Measurements from ENCODE around the gene PLA2G2C.
A peak's percentile ranks its signal among the peaks of the same experiment; 100 is the strongest.
"Not testable (repeated sequence)": the region's sequence is repeated elsewhere in the genome, so short reads cannot be mapped to it uniquely, and the experiment has no call there.

Gene PLA2G2C, protein sequence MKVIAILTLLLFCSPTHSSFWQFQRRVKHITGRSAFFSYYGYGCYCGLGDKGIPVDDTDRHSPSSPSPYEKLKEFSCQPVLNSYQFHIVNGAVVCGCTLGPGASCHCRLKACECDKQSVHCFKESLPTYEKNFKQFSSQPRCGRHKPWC

GRCh38 chr1:20185834-20186782 is at the start of gene PLA2G2C, which contains the start of gene UBXN10:
Gene PLA2G2C, minus strand, starts transcription at chr1:20186518. Its CDS starts 9,155 bp downstream, at chr1:20177363.
Gene UBXN10, plus strand, starts transcription at chr1:20186096. Its CDS starts 4,466 bp downstream, at chr1:20190562.
- DNase-seq (ENCODE audit: low spot score): no peak

GRCh38 chr1:20234788-20235535 is 48.6 kb upstream of the PLA2G2C start:
- DNase-seq (ENCODE audit: low spot score): no peak

DNA sequence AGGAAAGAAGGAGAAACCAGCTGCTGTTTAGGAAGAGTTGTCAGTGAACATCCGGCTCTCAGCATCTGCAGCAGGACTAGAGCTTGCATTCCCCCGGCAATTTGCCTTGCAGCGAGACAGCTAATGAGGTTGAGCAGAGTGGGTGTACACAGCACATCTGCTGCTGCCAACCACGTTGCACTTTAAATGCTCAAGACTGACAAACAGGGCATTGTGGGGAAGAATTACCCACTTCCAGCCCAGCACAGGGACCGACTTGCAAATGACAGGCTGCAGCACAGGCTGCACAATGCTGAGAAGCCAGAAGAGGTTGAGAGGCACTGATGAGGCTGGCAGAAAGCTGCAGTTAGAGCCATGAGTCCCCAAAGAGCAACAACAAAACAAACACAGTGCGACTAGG is 47.5 kb upstream of the PLA2G2C start:
- DNase-seq (ENCODE audit: low spot score): no peak

DNA sequence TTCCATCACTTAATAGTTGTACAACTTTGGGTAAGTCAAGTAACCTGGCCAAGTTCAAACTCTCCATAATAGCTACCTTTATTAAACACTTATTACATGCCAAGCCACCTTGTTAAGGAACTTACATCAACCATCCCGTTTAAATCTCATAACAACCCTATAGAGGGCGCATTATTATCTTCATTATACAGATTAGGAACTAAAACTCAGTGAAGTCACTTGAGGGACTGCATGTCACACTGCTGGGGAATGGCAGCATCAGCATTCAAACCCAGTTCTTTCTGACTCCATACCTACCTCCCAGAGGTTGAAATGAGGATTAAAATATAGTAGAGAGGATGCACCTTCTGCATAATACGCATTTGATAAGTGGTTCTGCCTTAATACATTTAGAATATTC is 47.1 kb upstream of the PLA2G2C start:
- peak; percentile 51 for DNase-seq (ENCODE audit: low spot score)

- not testable (repeated sequence) for DNase-seq (ENCODE audit: low spot score)
These were observed 46.2 kb upstream of the PLA2G2C start for GRCh38 chr1:20232564-20232963.

GRCh38 chr1:20229171-20229570 is 42.9 kb upstream of the PLA2G2C start:
- DNase-seq (ENCODE audit: low spot score): no peak

GRCh38 chr1:20228314-20228825 is 42.1 kb upstream of the PLA2G2C start:
- no peak for DNase-seq (ENCODE audit: low spot score)

GRCh38 chr1:20227704-20228103 is 41.4 kb upstream of the PLA2G2C start:
- no peak for DNase-seq (ENCODE audit: low spot score)

DNA sequence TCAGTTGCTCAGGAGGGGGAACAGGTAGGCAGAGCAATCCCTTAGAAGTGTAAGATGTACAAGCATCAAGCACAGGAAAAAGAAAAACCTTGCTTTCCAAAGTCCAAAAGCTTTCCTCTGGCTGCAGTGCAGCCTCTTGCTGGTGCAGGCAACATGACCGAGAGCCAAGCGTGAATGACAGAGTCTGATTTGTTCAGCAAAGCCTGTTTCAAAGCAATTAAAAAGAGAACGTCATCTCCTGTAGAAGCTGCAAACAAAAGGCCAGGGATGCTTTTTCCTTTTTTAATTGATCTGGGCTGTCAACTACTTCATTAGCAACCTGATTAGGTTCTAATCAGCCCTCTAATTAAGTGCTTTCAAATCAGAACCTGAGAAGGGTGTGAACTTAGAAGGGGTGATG is 38.2 kb upstream of the PLA2G2C start:
- no peak for DNase-seq (ENCODE audit: low spot score)

DNA sequence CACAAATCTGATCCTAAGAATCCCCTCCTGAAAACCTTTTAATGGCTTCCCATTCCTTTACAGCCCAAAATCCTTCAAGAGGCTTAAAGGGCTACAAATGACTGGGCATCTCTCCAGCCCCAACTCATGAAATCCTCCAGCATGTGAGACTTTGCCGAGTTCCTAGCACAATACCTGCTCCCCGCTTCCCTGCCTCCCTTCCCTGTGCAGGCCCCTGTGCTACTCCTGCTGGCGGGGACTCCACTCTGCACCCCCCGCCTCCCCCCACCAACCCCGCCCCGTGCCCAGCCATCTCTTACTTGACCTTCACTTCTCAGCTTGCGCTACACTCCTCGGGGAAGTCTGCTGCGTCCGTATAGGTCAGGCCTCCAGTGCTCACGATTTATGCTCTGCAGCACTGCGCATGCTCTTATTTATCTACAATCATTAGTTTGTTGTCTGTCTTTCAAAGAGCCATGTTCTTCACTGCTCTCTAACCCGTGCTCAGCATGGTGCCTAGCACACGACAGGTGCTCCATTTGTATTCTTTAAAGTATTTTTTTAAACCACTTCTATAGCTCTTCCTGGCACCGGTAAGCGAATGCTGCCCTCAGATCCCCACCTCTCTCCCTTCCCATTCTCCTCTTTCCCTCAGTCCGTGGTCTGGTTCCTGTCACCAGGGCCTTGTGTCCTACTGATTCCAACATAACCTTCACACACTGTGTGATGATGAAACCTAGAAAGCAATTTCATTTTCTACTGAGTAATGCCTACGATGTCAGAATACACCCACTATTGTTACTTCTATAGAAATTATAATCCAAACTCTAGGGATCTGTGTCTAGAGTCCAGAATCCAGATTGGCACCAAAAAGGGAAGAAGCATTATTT is 37.5 kb upstream of the PLA2G2C start:
- DNase-seq (ENCODE audit: low spot score): no peak

GRCh38 chr1:20223106-20223505 is 36.8 kb upstream of the PLA2G2C start:
- no peak for DNase-seq (ENCODE audit: low spot score)

DNA sequence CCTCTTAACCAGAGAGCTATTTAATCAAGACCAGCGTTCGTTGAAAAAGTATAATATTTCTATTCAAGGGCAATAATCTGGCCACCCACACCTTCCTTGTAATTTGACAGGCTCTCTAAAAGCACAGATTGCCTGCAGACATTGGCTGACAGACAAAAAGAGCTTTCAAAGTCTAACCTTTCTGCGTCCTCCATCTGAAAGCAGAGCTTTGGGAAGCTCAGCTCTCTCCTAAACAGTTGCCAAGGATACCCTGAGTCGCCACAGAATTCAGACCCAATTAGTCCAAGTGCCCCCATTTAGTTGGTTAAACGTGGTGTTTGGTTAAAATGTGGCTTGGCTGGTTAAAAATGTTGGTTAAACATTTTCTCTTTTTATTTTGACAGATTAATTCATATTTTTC is 33.7 kb upstream of the PLA2G2C start:
- no peak for DNase-seq (ENCODE audit: low spot score)

- DNase-seq (ENCODE audit: low spot score): not testable (repeated sequence)
These were observed 32.7 kb upstream of the PLA2G2C start for GRCh38 chr1:20219053-20219452.

- peak; percentile 51 for DNase-seq (ENCODE audit: low spot score)
These were observed 30.3 kb upstream of the PLA2G2C start for GRCh38 chr1:20216574-20216973.

DNA sequence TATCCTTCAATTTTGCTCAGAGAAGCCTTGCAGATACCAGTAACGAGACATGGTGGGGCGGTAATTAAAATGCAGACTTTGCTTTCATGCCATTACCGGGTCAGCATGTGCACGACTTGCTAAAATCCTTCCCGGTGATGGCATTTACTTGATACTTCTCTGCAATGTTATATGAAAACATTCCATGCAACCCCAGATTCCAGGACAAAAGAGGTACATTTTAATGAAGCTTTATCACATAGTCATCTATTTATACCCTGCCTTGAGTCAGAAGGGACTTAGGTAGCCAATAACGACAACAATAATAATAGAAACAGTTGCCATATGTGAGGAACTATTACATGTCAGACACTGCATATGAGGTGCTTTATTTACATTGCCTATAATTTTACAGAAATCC is 29.4 kb upstream of the PLA2G2C start:
- DNase-seq (ENCODE audit: low spot score): no peak

- DNase-seq (ENCODE audit: low spot score): peak; percentile 74
These were observed 26.5 kb upstream of the PLA2G2C start for GRCh38 chr1:20212685-20213331.

DNA sequence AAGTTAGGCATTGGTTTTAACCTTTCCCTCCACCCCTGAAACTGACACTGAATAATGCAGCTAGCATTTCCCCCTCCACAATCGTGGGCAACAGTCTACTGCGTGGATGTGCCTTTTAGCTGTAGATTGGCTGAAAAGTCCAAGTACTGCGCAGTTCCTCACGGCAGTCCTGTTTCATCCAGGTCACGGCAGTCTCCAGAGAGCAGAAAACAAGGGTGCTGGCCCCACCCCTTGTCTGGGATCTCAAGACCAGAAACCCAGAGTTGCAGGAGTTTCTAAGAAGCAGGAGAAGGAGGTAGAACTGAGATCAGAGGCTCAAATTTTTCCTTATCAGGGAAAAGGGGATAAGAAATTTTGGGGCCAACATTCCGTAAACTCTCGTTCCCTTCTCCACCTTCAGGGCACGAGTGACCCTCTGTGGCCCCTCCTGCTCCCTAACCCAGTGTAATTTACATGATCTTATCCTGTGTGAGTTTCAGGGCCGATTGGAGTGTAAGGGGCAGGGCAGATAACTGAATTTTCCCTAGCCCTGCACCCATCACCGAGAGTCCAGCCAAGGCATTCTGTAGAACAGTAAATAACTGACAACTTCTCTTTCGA is 25.9 kb upstream of the PLA2G2C start:
- no peak for DNase-seq (ENCODE audit: low spot score)

DNA sequence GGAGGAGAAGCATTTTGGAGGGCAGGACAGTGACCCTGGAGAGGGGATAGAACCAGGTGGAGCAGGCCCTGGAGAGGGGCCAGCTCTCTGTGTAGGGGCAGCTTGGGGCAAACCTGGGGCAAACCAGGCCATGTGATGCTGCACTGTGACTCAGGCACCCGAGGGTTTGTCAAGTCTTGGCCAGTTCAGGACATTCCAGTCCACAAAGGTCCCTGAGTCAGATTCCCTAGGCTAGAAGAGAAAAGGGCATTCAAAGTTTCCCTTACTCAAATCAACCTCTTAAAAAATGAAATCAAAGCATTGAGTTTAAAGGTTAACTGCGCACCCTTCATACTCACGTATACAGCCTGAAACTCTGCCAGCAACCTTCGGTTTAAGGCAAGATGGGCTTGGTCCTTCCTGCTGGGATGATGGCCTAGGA is 25.2 kb upstream of the PLA2G2C start:
- no peak for DNase-seq (ENCODE audit: low spot score)

GRCh38 chr1:20210736-20211460 is 24.6 kb upstream of the PLA2G2C start:
- DNase-seq (ENCODE audit: low spot score): no peak

GRCh38 chr1:20209471-20209870 is 23.2 kb upstream of the PLA2G2C start:
- no peak for DNase-seq (ENCODE audit: low spot score)

All from RKO (cell line).